Inflammatory macrophage treated with lipopolysaccharide for 1 hour (primary cell): Measurements from ENCODE around the gene NMRK1.

ENCODE experiments used
- DNase-seq, 2 donors: peaks; one replicate each; pipeline ENCODE4 v3.0.0-alpha.2; 2020 to 2022

The NMRK1 gene

DNA sequence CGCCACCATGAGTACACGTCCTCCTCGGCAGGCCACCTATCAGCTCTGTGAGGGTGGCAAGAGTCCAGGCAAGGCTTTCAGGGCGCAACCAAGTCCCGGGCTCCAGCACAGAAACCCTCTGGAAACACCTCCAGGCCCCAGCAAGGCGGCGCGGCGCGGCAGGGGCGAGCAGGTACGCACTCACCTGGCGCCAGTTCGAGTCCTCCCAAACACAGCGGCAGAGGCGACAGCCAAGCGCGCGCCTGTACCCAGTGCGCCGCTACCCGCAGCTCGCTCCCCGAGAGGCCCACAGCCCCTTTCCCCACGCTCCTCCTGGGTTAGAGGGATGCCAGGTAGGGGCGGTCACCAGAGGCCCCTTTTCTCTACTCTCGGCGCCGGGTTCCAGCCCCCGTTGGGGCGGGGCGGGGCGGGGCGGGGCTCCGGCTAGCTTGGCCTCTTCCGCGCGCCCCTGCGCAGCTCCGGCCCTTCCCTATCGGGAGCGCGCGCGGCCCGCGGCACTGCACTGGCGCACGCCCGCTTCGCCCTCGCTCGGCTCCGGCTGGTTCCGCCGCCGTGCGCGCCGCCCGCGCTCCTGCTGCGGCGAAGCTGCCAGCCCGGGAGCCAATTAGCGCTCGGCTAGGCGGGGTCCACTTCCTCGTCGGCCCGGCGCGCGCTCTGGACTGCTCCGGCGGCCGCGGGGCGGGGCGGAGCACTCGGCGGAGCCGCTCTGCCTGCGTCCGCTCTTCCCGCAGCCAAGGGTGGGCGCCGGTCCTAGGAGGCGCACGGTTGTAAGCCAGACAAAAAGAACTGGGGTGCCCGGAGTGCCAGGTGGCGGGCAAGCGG is at the start of gene NMRK1, which contains the start of gene OSTF1:
Gene NMRK1 (minus strand): TSS at position 332 of the 822 bp plus-strand sequence. CDS start 5,040 bp downstream, outside the sequence.
Gene OSTF1 (plus strand): TSS at position 691 of the 822 bp plus-strand sequence. CDS start 179 bp downstream, outside the sequence.
- DNase-seq: peak; percentile 95 to 97

DNA sequence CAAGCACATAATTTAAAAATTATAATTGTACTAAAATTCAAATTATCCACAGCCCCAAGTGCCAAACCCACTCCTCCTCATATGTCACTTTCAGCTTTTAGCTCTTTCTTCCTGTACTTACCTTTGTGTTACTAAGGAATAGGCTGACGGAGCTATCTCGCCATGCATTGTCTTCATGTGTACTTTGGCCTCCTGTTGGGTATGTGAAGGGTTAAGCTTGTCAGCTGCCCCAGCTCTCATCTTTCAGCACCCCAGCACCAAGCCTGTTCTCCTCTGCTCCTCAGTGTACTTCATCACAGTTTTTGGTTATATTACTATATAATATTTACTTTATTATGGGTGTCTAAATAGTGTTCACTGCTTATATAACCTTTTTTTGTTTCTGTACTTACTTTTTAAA is 46.5 kb upstream of the NMRK1 start:
- no peak for DNase-seq

DNA sequence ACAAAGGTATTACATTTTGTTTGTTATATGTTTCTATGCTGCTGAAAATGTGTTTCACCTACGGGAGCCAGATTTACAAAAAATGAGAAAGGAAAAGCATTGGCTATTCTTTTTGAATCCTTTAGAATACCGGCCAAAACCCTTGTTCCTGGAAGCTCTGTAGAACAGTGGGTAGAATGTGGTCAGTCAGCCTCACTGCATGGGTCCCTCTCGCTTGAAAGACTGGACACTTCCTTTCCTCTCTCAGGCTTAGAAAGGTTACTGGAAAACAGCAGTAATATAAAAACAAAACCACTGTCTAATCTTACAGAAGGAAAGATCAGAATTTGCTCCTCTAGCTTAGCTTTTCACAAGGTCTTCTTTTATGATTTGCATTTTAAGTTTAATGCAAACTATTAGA is 45.4 kb upstream of the NMRK1 start:
- no peak for DNase-seq

DNA sequence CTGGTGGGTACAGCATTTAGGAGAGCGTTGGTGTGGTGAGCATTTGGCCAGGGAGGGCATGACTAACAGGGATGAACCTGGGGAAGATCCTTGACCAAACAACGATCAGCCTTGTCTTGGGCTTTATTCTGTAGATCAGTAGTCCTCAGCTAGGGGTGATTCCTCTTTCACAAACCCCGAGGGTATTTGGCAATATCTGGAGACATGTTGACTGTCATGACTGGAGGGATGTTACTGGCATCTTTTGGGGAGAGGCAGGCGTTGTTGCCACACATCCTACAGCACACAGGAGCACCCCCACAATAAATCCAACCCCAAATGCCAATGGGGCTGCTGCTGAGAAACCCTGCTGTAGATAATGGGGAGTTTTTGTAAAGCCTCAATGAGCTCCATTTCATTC is 44.3 kb upstream of the NMRK1 start:
- peak in 1 of 2 donors; percentile 29 for DNase-seq

DNA sequence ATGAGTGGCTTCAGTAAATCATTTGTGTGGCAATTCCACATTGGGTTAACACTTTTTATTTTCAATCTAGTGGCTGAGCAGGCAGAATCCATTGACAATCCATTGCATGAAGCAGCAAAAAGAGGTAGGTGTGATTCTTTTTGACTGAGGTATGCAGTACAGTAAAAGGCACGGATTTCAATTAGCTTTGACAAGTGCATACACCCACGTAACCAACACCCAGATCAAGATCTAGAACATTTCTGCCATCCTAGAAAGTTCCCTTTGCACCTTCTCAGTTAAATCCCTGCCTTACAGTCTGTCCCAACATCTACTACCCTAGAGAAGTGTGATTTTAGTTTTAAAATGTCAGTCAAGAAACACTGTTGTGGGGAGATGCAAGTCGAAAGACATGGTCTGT is 43.7 kb upstream of the NMRK1 start:
- DNase-seq: no peak

DNA sequence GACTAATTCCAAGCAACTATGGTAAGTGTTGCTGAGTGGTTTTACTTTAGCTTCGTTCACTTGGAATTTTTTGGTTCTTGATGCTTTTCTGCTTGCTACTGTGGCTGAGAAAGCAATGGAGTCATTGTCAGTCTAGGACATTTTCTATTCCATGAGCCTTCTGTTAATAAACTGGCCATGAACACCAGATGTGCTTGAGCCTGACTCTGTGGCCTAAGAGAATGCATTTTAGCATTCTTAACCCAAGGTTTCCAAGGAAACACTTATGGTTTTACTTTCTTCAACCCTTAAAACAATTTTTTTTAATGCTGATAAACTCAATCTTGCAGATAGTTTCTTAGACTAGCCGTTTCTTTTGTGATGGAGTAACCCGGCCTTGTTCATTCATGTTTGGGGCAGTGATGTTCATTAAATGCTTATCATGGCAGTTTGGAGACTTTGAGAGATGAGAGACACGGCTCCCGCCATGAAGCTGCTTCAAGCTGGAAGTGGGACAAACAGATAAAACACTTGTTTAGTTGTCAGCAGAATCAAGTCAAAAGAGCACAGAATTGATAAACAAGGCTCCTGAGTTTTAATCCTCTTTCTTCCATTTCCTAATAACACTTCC is 42.8 kb upstream of the NMRK1 start:
- DNase-seq: no peak

DNA sequence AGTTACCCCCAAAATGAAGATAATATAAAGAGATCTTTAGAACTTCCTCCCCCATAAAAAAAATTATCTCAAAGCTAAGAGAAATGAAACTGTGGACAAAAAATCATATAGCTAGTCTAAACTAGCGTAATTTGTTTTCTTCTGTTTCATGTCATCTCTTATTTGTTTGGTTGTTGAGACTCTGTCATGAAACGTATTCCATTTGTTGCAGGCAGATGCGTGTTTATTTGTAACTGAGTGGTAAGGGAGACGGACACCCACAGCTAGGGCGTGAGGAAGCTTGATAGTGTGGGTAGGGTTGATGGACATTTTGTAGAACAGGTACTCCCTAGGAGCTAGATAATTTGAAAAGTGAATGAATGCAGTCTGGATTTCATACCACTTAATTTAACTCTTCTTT is 42.2 kb upstream of the NMRK1 start:
- DNase-seq: no peak

DNA sequence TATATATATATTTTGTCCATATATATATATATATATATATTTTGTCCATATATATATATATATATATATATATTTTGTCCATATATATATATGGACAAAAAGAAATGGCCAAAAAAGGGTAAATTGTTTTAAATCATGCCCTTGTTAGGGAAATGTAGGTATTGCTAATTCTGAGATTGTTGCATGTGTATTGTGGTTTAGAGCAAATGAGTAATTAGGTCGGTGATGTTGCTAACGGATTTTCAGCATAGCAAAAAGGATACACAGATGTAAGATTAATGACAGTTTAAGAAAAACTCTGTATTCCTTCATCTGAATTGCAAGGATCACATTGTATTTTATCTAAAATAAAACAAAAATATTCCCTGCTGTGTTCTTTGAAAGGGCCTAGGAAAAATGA is 40.6 kb upstream of the NMRK1 start:
- DNase-seq: no peak

DNA sequence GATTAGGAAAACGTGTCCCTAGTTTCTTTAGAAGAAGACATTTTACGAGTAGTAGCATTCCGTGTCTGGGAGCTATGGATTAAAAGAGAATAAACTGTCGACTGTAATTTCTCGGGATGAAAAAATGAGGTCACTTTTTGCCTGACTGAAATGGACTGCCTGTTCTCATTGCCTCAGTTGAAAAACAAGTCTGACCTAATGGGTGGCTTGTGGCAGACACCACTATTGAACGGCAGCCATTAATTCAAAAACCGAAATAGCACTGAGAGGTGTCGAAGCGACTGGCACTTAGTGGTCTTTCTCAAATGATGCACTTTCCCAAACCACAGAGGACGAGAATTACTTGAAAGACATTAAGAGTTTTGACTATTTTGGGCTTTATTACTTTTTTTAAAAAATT is 35.7 kb upstream of the NMRK1 start:
- no peak for DNase-seq

DNA sequence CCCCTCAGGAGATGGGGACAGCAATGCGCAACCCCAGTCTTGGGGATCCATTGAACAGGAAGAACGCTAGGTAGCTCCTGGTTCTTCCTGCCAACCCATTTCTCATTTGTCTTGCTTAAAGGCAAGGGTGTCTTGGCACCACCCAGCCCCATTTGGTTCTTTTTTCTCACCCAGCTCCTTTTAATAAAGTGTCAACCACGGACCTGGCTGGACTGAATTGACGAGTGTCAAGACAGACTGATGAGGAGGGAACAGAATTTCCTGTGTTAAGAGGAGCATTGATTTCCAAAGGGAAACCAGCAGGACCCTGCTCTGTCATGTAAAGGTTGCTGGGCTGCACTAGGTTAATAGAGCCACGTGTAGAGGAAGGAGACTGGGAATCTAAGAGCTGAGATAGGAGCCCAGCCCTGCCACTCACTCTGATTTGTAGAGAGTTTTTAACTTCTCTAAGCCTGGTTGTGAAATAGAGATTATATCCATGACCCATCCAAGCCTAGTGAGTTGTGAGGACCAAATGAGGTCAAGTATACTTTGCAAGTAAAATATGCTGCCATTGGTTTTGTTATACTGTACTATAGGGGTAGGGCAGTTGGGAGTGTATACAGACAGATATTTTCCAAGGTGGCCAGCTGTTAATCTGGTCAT is 34.1 kb upstream of the NMRK1 start:
- no peak for DNase-seq

DNA sequence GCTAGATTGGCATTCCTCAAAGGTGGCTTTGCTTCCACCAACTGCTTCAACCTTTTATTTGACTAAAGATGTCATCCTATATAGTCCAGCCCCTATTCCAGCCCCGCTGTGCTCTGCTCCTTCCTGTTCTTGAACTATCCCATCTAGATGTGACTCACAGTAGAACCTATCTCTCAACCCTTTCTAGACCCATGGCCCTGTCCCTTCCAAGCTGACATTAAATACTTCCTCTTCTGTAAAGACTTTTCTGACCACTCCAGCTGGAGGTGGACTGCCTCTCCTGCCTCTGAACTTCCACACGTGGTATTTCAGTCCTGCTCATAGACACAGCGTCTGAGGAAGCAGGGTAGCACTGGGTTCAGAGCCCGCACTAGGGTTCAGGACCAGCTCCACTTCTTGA is 32.7 kb upstream of the NMRK1 start:
- DNase-seq: peak; percentile 48 to 59

DNA sequence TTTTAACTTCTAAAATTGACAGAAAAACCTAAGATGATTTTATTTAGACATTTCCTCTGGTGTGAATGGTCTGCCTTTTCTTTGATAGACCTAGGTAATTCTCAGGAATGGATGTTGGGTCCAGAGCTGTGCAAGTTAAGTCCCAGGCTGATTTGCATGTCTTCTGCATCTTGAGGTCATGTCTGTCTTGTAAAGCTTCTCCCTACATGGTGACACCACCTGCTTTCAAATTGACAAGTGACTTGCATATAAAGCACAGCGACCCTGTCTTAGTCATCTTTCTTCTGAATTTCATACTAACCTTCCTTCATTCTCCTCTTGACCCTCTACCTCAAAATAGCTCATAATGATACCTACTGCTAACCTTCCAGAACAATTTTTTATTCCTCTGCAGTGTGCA is 29.6 kb upstream of the NMRK1 start:
- DNase-seq: no peak

DNA sequence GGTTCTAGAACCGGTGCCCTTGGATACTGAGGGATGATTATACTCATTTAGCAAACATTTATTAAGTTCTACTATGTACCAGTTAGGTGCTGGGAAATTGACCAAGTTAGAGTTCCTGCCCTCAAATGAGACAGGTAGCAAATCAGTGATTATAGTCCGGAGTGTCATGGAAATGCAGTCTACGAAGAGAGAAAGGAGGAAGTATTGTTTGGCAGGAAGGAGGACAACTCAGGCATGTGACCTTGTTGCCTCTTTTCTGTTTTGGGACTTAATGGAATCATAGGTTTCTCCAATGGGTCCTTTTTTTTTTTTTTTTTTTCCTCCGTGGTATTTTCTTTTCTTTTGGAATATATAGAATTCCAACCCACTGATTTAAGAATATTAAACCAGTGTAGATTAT is 28.4 kb upstream of the NMRK1 start:
- DNase-seq: peak; percentile 10 to 11

DNA sequence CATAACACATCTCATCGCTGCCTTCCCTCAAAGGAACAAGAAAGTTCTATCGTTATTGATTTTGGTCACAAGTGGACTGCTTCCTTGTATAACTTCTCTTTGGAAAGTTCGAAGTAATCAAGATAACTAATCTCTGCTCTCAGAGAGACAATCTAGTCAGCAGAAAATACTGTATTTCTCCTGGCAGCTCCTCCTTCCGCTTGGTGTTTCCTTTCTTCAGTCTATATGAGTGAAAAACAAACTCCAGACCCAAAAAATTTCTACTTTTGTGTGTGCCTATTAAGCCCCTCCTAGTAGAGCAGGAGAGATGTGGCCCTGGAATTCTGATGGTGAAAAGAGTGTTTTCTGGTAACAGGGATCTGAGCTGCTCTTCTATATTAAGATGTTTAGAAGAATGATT is 24.8 kb upstream of the NMRK1 start:
- DNase-seq: no peak

DNA sequence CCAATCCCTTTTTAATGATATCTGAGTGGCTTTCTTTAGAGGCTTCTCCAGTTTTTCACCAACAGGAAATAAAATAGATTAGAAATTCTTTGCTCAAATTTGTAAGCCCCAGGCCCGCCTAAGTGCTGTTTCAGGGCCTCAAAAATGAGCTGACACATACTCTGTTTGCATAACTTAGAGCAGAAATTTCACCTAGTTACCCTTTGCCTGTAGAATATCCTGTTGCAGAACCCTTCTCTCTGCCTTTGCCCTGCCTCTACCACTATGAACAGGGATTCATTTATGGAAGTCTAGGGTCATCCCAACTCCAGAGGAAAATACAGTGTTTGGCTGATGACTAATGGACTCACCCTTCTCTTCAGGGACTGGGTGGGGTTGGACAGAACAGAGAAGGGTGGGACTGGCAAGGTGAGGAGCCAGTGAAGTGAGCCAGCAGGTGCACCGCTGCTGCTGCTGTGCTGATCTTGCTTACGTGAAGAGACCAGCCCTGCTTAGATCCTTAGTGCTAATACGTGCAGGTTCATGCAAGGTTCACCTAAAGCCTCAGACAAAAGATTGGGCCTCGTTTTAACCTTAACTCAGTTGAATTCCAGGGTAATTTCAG is 23.2 kb upstream of the NMRK1 start:
- DNase-seq: no peak

DNA sequence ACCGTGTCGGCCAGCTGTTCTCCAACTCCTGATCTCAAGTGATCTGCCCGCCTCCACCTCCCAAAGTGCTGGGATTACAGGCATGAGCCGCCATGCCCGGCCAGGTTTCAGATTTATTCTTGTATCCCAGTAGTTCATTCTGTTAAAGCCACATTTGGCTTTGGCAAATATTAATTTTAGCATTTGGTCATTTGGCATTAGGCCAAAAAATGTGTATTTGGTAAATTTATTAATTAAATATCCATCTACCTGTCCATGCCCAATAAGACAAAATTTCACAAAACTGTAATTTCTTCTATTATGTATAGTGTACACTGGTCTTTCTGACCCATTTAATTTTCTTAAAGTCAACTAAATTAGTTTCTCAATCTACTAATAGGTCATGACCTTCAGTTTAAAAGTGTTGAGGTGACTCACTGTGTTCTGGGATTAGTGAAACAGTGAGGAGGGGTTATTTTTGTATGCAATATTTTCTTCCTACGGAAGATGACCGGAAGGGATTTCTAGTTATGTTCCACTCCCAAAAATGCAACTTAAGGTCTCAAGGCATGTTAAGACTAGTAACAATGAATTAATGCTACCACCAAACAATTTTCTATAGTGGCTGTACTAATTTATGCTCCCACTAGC is 21.4 kb upstream of the NMRK1 start:
- DNase-seq: no peak

DNA sequence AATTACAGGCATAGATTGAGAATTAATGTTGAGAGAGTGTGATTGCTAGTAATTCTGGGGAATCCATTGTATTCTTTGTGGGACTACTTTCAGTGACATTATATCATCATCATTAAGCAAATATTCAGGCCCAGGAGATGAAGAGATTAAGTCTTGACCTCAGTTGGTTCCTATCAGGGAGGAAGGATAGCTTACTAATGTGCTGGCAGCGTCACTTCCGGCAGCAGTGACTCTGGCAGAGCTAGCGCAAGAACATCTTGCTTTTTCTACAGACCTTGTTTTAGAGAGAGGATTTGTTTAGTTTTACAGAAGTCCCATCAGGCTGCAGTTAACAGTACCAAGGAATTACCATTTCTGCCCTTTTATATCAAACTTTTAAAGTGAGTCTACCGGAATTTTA is 20.6 kb upstream of the NMRK1 start:
- DNase-seq: peak in 1 of 2 donors; percentile 34

DNA sequence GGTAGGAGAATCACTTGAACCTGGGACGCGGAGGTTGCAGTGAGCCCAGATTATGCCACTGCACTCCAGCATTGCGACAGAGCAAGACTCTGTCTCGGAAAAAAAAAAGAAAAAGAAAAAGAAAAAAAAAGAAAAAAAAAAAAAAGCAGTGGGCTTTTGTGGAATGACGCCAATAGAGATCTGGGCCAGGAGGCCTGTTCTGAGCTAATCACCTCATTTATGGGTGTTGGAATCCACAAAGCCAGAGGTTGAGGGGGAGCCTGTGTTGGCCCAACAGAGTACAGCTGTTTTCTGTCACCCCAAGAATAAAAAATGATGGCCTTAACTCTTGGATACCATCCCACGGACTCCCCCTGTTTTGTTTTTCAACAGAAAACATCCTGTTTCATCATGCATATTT is 18.9 kb upstream of the NMRK1 start:
- no peak for DNase-seq

DNA sequence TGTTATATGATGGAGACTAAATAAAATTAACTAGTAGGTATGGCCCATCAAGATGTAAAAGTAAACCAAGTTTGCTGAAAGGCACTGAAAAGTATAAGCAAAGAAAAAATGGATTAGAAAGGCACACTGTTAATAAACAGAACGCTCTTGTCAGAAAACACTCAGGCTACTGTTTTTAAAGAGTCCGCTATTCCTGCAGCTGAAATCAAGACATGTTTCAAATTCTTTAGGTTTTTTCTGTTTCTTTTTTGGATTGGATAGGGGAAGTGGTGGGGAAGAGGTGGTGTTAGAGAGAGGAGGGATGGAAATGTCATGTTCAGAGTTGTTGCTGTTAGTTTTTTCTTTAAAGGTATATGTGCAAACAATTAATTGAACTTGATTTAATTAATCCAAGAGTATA is 17.9 kb upstream of the NMRK1 start:
- DNase-seq: no peak

DNA sequence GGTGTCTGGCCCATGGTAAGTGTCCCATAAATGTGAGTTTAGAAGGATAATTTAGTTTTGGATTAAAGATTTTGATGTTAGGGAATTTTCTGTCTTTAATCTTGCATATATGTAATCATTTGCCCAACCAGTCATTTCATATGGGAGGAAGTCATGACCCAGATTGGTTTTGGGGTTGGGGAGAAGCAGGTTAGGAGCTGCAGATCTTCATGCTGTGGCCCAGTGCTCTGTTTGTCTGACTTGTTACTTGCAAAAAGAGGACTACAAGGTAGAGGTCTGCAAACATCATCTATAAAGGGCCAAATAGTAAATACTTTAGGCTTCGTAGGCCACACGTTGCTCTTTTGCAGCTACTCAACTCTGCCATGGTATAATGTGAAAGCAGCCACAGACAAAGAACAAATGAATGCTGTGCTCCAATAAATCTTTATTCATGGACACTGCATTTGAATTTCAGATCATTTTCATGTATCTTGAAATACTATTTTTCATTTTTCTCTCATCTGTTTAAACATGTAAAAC is 17.1 kb upstream of the NMRK1 start:
- DNase-seq: no peak

DNA sequence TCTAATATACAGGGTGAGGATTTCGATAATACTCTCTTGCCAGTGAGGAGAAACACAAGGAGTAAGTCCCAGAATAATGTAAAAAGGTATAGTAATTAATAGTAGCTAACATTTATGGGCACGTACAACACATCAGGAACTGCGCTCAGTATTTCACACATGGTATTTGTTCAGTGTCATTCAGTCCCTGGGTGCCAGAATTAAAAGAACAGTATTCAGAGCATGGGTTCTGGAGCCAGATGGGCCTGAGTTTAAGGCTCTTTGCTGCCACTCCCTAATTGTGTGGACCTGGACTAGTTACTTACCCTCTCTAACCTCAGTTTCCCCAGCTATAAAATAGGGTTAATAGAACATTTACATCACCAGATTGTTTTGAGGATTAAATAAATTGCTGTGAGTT is 16.7 kb upstream of the NMRK1 start:
- DNase-seq: no peak

DNA sequence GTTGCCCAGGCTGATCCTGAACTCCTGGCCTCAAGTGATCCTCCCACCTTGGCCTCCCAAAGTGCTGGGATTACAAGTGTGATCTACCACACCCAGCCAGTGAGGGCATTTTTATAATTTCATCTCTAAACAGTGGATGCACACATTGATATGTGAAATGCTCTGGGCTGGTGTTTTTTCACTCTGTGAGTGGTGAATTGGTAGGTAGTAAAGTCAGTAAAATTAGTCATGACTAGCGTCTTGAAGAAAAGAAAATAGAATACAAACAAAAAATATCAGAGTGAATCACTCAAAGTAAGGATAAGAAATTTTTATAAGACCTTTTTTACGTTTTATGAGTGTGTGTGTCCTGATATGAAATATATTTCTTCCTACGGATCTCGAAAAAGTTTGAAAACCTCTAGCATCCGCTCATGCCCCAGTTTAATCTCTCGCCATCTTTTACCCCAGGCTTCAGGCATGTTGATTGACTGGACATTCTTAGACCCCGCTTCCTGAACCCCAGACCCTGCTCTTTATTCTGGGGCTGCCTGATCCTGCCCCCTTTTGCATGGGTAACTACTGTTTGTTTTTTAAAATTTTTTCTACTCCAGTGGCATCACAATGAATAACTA is 14.3 kb upstream of the NMRK1 start:
- no peak for DNase-seq
